ENCODE measurements around the gene ATAD2B. TPM values are rescaled to one million over a fixed set of nuclear protein-coding genes. Genes with fewer than 3 reads are reported as not detected.

Gene ATAD2B
- total and polyA plus RNA-seq, 11 donors: 2.8 to 13.3 (median 8.1) TPM

DNA sequence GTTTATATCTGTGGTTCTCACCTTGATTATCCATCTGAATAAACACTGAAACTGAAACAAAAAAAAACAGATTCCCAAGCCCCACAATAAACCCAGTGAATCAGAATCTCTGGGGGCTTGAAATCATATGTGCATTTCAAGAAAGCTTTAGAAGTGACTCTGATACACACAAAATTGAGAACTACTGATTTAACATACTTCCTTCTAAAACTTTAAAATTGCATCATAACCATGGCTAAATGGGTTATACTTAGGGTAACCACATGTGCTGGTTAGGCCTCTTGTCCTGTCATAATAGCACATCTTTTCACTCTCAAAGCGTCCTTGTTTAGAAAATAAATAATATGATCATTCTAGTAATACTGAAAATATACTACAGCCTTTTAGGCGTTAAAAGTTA, 100.9 kb downstream of the ATAD2B start:
- DNase-seq: no peak
- intact Hi-C loops (cut with DNase I): loop anchor here in 5 of 10 donors (5.0 to 10.0 kb wide), 4 partner anchors 249 to 559 kb away; partner anchors contain the start of genes TP53I3 (in 4 of the 5) and SF3B6 (in 1 of the 5)
- H3K36me3 ChIP-seq: peaks cover 0 to 55% (median 26%) of the 10 kb centered on the region in 9 donors
- TF ChIP-seq POLR2A (IDR thresholded peaks at IDR 0.05) (no peak), CTCF (IDR thresholded peaks at IDR 0.05) (no peak)
- WGBS, 4 donors: 90 to 93% (median 93%) methylated on average over 2 of the region's 2 CpGs
- H3K9me3 ChIP-seq: no peaks in the 10 kb centered on the region
- no peak overlapping the region for H3K4me3 ChIP-seq
- no peak overlapping the region for H3K27ac ChIP-seq
- no peaks in the 10 kb centered on the region for H3K27me3 ChIP-seq
- no peak for ATAC-seq
- H3K4me1 ChIP-seq: peaks cover 0 to 12% (median 0%) of the 10 kb centered on the region in 12 donors

- Histone ChIP-seq H3K4me1 (peaks cover 0 to 12% (median 0%) of the 10 kb centered on the region in 12 donors), H3K27ac (no peak overlapping the region), H3K4me3 (no peak overlapping the region), H3K9me3 (no peaks in the 10 kb centered on the region), H3K36me3 (peaks cover 0 to 65% (median 34%) of the 10 kb centered on the region in 9 donors), H3K27me3 (no peaks in the 10 kb centered on the region)
- WGBS, 4 donors: 18 to 23% (median 20%) methylated on average over 2 of the region's 2 CpGs
- DNase-seq (no peak), ATAC-seq (peak in 2 of 4 donors; percentile 24 to 46)
- intact Hi-C loops (cut with DNase I): loop anchor here in 6 of 10 donors (2.0 to 10.0 kb wide), 5 partner anchors 102 to 560 kb away; partner anchors contain the start of genes TP53I3 (in 4 of the 6), ATAD2B (in 1 of the 6) and SF3B6 (in 1 of the 6)
- TF ChIP-seq CTCF (IDR thresholded peaks at IDR 0.05): peak; percentile 53 to 76 (median 67)
- TF ChIP-seq POLR2A (IDR thresholded peaks at IDR 0.05): no peak
These were observed 102.1 kb downstream of the ATAD2B start for GRCh38 chr2:23824777-23825212.

- 65 to 73% (median 68%) methylated on average over 4 of the region's 4 CpGs for WGBS, 4 donors
- intact Hi-C loops (cut with DNase I): loop anchor here in 5 of 10 donors (2.0 to 10.0 kb wide), 5 partner anchors 103 to 561 kb away; partner anchors contain the start of genes TP53I3 (in 4 of the 5), ATAD2B (in 1 of the 5) and SF3B6 (in 1 of the 5)
- H3K36me3 ChIP-seq: peaks cover 0 to 66% (median 37%) of the 10 kb centered on the region in 9 donors
These were observed 103.1 kb downstream of the ATAD2B start for GRCh38 chr2:23823863-23824262.

More at GRCh38 chr2:23823863-23824262, 103.1 kb downstream of the ATAD2B start:
- DNase-seq (no peak), ATAC-seq (no peak)
- Histone ChIP-seq H3K27me3 (no peaks in the 10 kb centered on the region), H3K4me1 (peaks cover 0 to 12% (median 0%) of the 10 kb centered on the region in 12 donors), H3K9me3 (no peaks in the 10 kb centered on the region), H3K27ac (no peak overlapping the region), H3K4me3 (no peak overlapping the region)
- TF ChIP-seq CTCF (IDR thresholded peaks at IDR 0.05) (no peak), POLR2A (IDR thresholded peaks at IDR 0.05) (no peak)

Data from heart left ventricle (tissue), 16 donors.